ENCODE measurements around the gene CCDC24. TPM values are rescaled to one million over a fixed set of nuclear protein-coding genes. Genes with fewer than 3 reads are reported as not detected.

CCDC24 gene
- total and polyA plus RNA-seq, 9 of the 15 experiments (the other 6 are each of a cell fraction or from before 2014, with no cell fraction given), result 0.31 to 4.5 (median 1.5) TPM

- TF ChIP-seq, protein P1, sequence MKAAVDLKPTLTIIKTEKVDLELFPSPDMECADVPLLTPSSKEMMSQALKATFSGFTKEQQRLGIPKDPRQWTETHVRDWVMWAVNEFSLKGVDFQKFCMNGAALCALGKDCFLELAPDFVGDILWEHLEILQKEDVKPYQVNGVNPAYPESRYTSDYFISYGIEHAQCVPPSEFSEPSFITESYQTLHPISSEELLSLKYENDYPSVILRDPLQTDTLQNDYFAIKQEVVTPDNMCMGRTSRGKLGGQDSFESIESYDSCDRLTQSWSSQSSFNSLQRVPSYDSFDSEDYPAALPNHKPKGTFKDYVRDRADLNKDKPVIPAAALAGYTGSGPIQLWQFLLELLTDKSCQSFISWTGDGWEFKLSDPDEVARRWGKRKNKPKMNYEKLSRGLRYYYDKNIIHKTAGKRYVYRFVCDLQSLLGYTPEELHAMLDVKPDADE (conservative IDR thresholded peaks at IDR 0.05; ENCODE audit: control insufficient read depth, low read depth, low read length), result peak; percentile 99
- TF ChIP-seq ADNP (tag; IDR thresholded peaks at IDR 0.05) (no peak), TCF3 (CRISPR knock-in tag; IDR thresholded peaks at IDR 0.05) (peak; percentile 100), NFATC3 (IDR thresholded peaks at IDR 0.05) (peak; percentile 45; the same call in 1 of the 2 replicates), GATAD2B (IDR thresholded peaks at IDR 0.05; ENCODE audit: borderline replicate concordance) (peak; percentile 100; the same call in 1 of the 2 replicates), MYBL2 (IDR thresholded peaks at IDR 0.05; ENCODE audit: low read depth) (no peak; the same call in 1 of the 2 replicates), MYBL2 (CRISPR knock-in tag; IDR thresholded peaks at IDR 0.05; ENCODE audit: borderline replicate concordance) (no peak), ZSCAN32 (CRISPR knock-in tag; IDR thresholded peaks at IDR 0.05) (peak; percentile 54; the same call in 1 of the 2 replicates), SMARCB1 (IDR thresholded peaks at IDR 0.05; ENCODE audit: insufficient read length, low read depth) (no peak), NFE2 (IDR thresholded peaks at IDR 0.05; ENCODE audit: low read depth) (peak; percentile 68), ZNF586 (CRISPR knock-in tag; conservative IDR thresholded peaks at IDR 0.05) (0 out of 2 replicates have a peak, but pooled peaks have one; percentile 79), POLR2A (conservative IDR thresholded peaks at IDR 0.05) (no peak), BRD4 (IDR thresholded peaks at IDR 0.05) (no peak), BCLAF1 (IDR thresholded peaks at IDR 0.05; ENCODE audit: borderline replicate concordance in 1 of 2, control insufficient read depth in 1 of 2, low read depth in 2 of 2, low read length in 1 of 2) (peak in 1 of 2 experiments; percentile 94; a peak in 2 of 4 replicates), RBM34 (IDR thresholded peaks at IDR 0.05; ENCODE audit: borderline replicate concordance, insufficient read depth, low read length) (no peak), NR2F6 (CRISPR knock-in tag; IDR thresholded peaks at IDR 0.05) (0 out of 2 replicates have a peak, but pooled peaks have one; percentile 34)
- TF ChIP-seq, protein P2, sequence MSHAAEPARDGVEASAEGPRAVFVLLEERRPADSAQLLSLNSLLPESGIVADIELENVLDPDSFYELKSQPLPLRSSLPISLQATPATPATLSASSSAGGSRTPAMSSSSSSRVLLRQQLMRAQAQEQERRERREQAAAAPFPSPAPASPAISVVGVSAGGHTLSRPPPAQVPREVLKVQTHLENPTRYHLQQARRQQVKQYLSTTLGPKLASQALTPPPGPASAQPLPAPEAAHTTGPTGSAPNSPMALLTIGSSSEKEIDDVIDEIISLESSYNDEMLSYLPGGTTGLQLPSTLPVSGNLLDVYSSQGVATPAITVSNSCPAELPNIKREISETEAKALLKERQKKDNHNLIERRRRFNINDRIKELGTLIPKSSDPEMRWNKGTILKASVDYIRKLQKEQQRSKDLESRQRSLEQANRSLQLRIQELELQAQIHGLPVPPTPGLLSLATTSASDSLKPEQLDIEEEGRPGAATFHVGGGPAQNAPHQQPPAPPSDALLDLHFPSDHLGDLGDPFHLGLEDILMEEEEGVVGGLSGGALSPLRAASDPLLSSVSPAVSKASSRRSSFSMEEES (CRISPR knock-in tag; IDR thresholded peaks at IDR 0.05), result 0 out of 2 replicates have a peak, but pooled peaks have one; percentile 6
- TF ChIP-seq, protein P3, sequence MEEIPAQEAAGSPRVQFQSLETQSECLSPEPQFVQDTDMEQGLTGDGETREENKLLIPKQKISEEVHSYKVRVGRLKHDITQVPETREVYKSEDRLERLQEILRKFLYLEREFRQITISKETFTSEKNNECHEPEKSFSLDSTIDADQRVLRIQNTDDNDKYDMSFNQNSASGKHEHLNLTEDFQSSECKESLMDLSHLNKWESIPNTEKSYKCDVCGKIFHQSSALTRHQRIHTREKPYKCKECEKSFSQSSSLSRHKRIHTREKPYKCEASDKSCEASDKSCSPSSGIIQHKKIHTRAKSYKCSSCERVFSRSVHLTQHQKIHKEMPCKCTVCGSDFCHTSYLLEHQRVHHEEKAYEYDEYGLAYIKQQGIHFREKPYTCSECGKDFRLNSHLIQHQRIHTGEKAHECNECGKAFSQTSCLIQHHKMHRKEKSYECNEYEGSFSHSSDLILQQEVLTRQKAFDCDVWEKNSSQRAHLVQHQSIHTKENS (CRISPR knock-in tag; IDR thresholded peaks at IDR 0.05), result no peak
- TF ChIP-seq, protein P4, sequence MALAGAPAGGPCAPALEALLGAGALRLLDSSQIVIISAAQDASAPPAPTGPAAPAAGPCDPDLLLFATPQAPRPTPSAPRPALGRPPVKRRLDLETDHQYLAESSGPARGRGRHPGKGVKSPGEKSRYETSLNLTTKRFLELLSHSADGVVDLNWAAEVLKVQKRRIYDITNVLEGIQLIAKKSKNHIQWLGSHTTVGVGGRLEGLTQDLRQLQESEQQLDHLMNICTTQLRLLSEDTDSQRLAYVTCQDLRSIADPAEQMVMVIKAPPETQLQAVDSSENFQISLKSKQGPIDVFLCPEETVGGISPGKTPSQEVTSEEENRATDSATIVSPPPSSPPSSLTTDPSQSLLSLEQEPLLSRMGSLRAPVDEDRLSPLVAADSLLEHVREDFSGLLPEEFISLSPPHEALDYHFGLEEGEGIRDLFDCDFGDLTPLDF (CRISPR knock-in tag; IDR thresholded peaks at IDR 0.05), result peak; percentile 80
Observed at GRCh38 chr1:44035726-44036408, 44.5 kb downstream of the CCDC24 start (continued).
